Astrocyte (in vitro differentiated cells and primary cell): ENCODE results near the gene DGKB. TPM values are rescaled to one million over a fixed set of nuclear protein-coding genes. Genes with fewer than 3 reads are reported as not detected.
A peak's percentile ranks its signal among the peaks of the same experiment; 100 is the strongest.

Experiments used
- DNase-seq: peaks from one replicate; pipeline ENCODE4 v3.0.0-alpha.2; 2010; ENCODE audit warnings: low read depth
- FAIRE-seq: peaks from 2 replicates; lab custom pipeline; 2011; peaks lifted over from hg19 to GRCh38; lab: Jason Lieb, UNC
- H2AFZ ChIP-seq: 2 replicates; pipeline ENCODE4 v1.6.0; 2012; ENCODE audit warnings: low read depth, low read length, inconsistent platforms
- H3K27ac ChIP-seq: 2 replicates; pipeline ENCODE4 v1.5.1; 2011; ENCODE audit warnings: low read depth, low read length, inconsistent platforms
- H3K27me3 ChIP-seq: 2 replicates; pipeline ENCODE4 v1.6.0; 2011; ENCODE audit warnings: low read length, inconsistent platforms; ENCODE audit not compliant: insufficient read depth
- H3K36me3 ChIP-seq: 2 replicates; pipeline ENCODE4 v1.5.1; 2011; ENCODE audit warnings: low read length, inconsistent platforms; ENCODE audit not compliant: insufficient read depth
- H3K4me1 ChIP-seq: 2 replicates; pipeline ENCODE4 v1.5.1; 2011; ENCODE audit warnings: low read length, inconsistent platforms; ENCODE audit not compliant: insufficient read depth
- H3K4me2 ChIP-seq: 2 replicates; pipeline ENCODE4 v1.6.0; 2012; ENCODE audit warnings: low read length, inconsistent platforms
- H3K4me3 ChIP-seq: 2 replicates; pipeline ENCODE4 v1.5.1; 2011; ENCODE audit warnings: low read depth, mild to moderate bottlenecking, low read length, inconsistent platforms; ENCODE audit not compliant: insufficient read depth
- H3K79me2 ChIP-seq: 2 replicates; pipeline ENCODE4 v1.6.0; 2012; ENCODE audit warnings: mild to moderate bottlenecking, low read length, inconsistent platforms; ENCODE audit not compliant: insufficient read depth
- H3K9ac ChIP-seq: 2 replicates; pipeline ENCODE4 v1.6.0; 2012; ENCODE audit warnings: mild to moderate bottlenecking, low read length, inconsistent platforms
- H3K9me3 ChIP-seq: 2 replicates; pipeline ENCODE4 v1.5.1; 2012; ENCODE audit warnings: low read depth, mild to moderate bottlenecking, low read length, inconsistent platforms; ENCODE audit not compliant: insufficient read depth
- H4K20me1 ChIP-seq: 2 replicates; pipeline ENCODE4 v1.6.0; 2012; ENCODE audit warnings: low read length, inconsistent platforms; ENCODE audit not compliant: insufficient read depth
- H3K27ac Mint-ChIP-seq: one replicate; pipeline ENCODE4 v1.8.0; 2021; ENCODE audit warnings: mild to moderate bottlenecking, mixed read lengths; ENCODE audit not compliant: unreplicated experiment
- H3K27me3 Mint-ChIP-seq: one replicate; pipeline ENCODE4 v1.8.0; 2021; ENCODE audit warnings: low read depth, mixed read lengths; ENCODE audit not compliant: unreplicated experiment
- H3K36me3 Mint-ChIP-seq: one replicate; pipeline ENCODE4 v1.8.0; 2021; ENCODE audit warnings: low read depth, mixed read lengths; ENCODE audit not compliant: unreplicated experiment
- H3K4me1 Mint-ChIP-seq: one replicate; pipeline ENCODE4 v1.8.0; 2021; ENCODE audit warnings: low read depth, mixed read lengths; ENCODE audit not compliant: unreplicated experiment
- H3K4me3 Mint-ChIP-seq: one replicate; pipeline ENCODE4 v1.8.0; 2021; ENCODE audit warnings: mild to moderate bottlenecking, moderate library complexity, mixed read lengths; ENCODE audit not compliant: unreplicated experiment
- H3K9me3 Mint-ChIP-seq: one replicate; pipeline ENCODE4 v1.8.0; 2021; ENCODE audit warnings: mild to moderate bottlenecking, mixed read lengths; ENCODE audit not compliant: unreplicated experiment
- EZH2 ChIP-seq: IDR thresholded peaks from 2 replicates; pipeline ENCODE4 v1.6.1; 2012; ENCODE audit warnings: mild to moderate bottlenecking, low read length, inconsistent platforms; ENCODE audit not compliant: insufficient read depth
- total RNA-seq: library from RNA; stranded (reverse); gene quantifications from 2 replicates; pipeline ENCODE4 v1.2.1, GENCODE V29; 2021
- TF ChIP-seq, protein P1 (sequence below): IDR thresholded peaks from 2 replicates; pipeline ENCODE4 v1.5.1; 2011; ENCODE audit warnings: low read depth, mild to moderate bottlenecking, inconsistent platforms, low read length, moderate library complexity; ENCODE audit not compliant: insufficient read depth

Gene DGKB
- total RNA-seq, 1 donor from 2014 or later: 0.39 TPM

DNA sequence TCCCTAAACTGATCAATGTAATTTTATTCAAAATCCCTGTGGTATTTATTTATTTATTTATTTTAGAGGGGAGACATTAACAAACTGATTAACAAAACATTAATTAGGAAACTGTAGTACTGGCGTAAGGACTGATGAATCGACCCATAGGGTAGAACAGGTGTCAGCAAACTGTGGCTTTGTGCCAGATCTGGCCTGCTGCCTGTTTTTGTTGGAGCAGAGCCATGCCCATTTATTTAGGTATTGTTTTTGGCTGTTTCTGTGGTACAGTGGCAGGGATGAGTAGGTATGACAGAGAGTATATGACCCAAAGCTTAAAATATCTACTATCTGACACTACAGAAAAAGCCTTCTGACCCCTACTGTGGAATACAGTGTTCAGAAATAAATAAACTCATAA is 580.6 kb downstream of the DGKB start:
- Mint-ChIP-seq H3K27ac (no peak overlapping the region), H3K27me3 (no peaks in the 10 kb centered on the region), H3K9me3 (no peaks in the 10 kb centered on the region), H3K4me1 (no peaks in the 10 kb centered on the region), H3K4me3 (no peak overlapping the region), H3K36me3 (no peaks in the 10 kb centered on the region)
- no peak for TF ChIP-seq EZH2
- TF ChIP-seq, protein P1, sequence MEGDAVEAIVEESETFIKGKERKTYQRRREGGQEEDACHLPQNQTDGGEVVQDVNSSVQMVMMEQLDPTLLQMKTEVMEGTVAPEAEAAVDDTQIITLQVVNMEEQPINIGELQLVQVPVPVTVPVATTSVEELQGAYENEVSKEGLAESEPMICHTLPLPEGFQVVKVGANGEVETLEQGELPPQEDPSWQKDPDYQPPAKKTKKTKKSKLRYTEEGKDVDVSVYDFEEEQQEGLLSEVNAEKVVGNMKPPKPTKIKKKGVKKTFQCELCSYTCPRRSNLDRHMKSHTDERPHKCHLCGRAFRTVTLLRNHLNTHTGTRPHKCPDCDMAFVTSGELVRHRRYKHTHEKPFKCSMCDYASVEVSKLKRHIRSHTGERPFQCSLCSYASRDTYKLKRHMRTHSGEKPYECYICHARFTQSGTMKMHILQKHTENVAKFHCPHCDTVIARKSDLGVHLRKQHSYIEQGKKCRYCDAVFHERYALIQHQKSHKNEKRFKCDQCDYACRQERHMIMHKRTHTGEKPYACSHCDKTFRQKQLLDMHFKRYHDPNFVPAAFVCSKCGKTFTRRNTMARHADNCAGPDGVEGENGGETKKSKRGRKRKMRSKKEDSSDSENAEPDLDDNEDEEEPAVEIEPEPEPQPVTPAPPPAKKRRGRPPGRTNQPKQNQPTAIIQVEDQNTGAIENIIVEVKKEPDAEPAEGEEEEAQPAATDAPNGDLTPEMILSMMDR: no peak
- no peak for DNase-seq
- H2AFZ ChIP-seq: no peak overlapping the region
- no peak overlapping the region for H3K27ac ChIP-seq
- no peak overlapping the region for H3K9ac ChIP-seq
- H3K9me3 ChIP-seq: no peaks in the 10 kb centered on the region
- H3K27me3 ChIP-seq: no peaks in the 10 kb centered on the region
- no peaks in the 10 kb centered on the region for H3K79me2 ChIP-seq
- no peak overlapping the region for H3K4me2 ChIP-seq
- H3K4me3 ChIP-seq: no peak overlapping the region
- FAIRE-seq: no peak
- H4K20me1 ChIP-seq: no peaks in the 10 kb centered on the region
- no peaks in the 10 kb centered on the region for H3K36me3 ChIP-seq
- no peaks in the 10 kb centered on the region for H3K4me1 ChIP-seq

DNA sequence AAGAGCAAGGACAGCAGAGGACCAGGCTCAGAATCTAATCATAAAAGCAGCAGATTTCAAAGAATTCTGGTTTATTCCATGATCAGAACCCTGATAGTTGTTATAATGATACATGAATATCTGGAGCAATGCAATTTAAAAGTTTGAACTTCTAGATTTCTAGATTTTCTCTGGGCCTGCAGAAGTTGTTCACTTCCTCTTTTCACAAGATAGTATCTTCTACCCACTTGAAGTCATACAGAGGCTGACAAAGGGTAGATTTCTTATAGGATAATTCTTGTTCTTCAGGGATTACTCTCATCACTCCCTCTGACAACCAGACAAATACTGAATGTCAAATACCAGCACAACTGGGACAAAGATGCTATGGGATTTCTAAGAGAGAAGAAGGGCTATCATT is 593.1 kb downstream of the DGKB start:
- Histone ChIP-seq H3K79me2 (no peaks in the 10 kb centered on the region), H3K27ac (no peak overlapping the region), H4K20me1 (no peaks in the 10 kb centered on the region), H3K9ac (no peak overlapping the region), H3K4me1 (no peaks in the 10 kb centered on the region), H3K27me3 (no peaks in the 10 kb centered on the region), H3K36me3 (no peaks in the 10 kb centered on the region), H3K9me3 (no peaks in the 10 kb centered on the region), H2AFZ (no peak overlapping the region), H3K4me3 (no peak overlapping the region), H3K4me2 (no peak overlapping the region)
- DNase-seq (no peak), FAIRE-seq (no peak)
- H3K4me3 Mint-ChIP-seq: no peak overlapping the region
- H3K9me3 Mint-ChIP-seq: peaks cover 2% of the 10 kb centered on the region
- H3K36me3 Mint-ChIP-seq: no peaks in the 10 kb centered on the region
- H3K27me3 Mint-ChIP-seq: no peaks in the 10 kb centered on the region
- no peak overlapping the region for H3K27ac Mint-ChIP-seq
- no peaks in the 10 kb centered on the region for H3K4me1 Mint-ChIP-seq
- TF ChIP-seq, protein P1: no peak
- TF ChIP-seq EZH2: no peak

DNA sequence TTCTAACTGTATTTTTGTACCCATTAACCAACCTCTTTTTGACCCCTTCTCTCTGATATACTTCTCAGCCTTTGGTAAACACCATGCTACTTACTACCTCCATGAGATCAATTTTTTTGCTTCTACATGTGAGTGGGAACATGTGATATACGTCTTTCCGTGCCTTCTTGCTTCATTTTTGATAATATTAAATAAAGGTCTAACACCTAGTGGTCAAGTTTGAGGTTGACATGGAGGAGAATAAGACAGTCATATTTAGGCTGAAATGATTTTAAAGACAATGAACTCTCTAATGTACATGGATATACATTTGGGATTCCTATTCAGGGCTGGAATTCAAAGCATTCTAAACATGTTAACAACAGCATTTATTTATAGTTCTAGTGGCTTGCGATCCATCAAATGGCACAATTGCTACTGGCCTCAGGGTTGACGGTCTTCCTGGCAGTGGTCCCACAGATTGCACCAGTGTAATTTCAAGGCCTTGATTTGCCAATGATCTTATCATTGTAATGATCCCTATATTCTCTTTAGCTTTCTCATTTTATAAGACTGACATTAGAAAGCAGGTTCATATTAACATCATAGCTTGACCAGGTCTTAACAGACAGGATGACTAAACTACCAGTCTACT is 597.2 kb downstream of the DGKB start:
- no peak overlapping the region for H3K27ac Mint-ChIP-seq
- Histone ChIP-seq H3K79me2 (no peaks in the 10 kb centered on the region), H3K4me2 (no peak overlapping the region), H3K27ac (no peak overlapping the region), H3K27me3 (no peaks in the 10 kb centered on the region), H4K20me1 (no peaks in the 10 kb centered on the region), H3K9ac (no peak overlapping the region), H2AFZ (no peak overlapping the region), H3K4me1 (no peaks in the 10 kb centered on the region), H3K4me3 (no peak overlapping the region), H3K36me3 (no peaks in the 10 kb centered on the region), H3K9me3 (no peaks in the 10 kb centered on the region)
- H3K4me1 Mint-ChIP-seq: no peaks in the 10 kb centered on the region
- DNase-seq (no peak), FAIRE-seq (no peak)
- no peaks in the 10 kb centered on the region for H3K36me3 Mint-ChIP-seq
- no peak for TF ChIP-seq EZH2
- TF ChIP-seq, protein P1: peak; percentile 8
- H3K4me3 Mint-ChIP-seq: no peak overlapping the region
- H3K27me3 Mint-ChIP-seq: no peaks in the 10 kb centered on the region
- no peaks in the 10 kb centered on the region for H3K9me3 Mint-ChIP-seq
